ENCODE data around the gene ASPSCR1. TPM values are rescaled to one million over a fixed set of nuclear protein-coding genes. Genes with fewer than 3 reads are reported as not detected.

ASPSCR1 gene
- total and polyA plus RNA-seq, 10 of the 15 experiments (the other 5 are each of a cell fraction or from before 2014, with no cell fraction given) = 1.5 to 48.4 (median 25.4) TPM

DNA sequence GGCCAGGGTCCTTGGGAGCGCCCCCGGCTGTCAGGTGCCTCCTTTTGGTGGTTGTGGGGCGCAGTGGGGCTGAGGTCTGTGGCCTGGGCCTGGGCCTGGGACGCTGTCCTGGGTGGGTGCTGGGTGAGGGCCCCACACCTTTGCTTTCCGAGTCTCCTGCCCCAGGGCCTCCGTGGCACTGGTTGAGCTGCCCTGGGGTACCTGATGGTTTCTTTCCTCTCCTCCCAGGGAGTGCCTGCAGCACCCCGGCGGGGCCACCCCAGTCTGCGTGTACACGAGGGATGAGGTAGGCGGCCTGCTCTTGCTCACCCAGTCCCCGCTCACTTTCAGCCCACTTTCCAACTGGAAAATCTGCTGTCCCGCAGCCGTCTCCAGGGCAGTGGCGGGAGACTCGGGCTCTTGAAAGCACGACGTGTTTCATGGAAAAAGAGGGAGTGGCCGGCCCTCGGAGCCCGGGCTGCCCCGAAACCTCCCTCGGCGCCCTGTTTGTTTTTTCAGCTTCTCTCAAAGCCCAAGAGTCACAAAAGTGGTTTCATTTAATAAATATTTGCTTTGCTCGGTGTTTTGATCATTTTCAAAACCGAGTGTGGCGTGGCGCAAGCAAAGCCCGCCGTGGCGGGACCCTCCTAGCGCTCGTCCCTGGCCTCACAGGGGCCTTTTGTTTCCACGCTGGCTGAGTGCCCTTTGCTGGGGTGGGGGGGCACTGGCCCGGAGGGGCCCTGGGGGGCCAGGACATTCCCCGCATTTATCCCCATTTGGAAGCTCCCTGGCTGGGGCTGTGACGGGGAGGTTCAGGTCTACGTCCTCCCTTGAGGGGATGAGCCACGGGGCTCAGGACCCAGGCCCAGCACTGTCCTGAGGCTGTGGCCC lies 17.4 kb downstream of the ASPSCR1 start (continued):
- TF ChIP-seq, protein P1, sequence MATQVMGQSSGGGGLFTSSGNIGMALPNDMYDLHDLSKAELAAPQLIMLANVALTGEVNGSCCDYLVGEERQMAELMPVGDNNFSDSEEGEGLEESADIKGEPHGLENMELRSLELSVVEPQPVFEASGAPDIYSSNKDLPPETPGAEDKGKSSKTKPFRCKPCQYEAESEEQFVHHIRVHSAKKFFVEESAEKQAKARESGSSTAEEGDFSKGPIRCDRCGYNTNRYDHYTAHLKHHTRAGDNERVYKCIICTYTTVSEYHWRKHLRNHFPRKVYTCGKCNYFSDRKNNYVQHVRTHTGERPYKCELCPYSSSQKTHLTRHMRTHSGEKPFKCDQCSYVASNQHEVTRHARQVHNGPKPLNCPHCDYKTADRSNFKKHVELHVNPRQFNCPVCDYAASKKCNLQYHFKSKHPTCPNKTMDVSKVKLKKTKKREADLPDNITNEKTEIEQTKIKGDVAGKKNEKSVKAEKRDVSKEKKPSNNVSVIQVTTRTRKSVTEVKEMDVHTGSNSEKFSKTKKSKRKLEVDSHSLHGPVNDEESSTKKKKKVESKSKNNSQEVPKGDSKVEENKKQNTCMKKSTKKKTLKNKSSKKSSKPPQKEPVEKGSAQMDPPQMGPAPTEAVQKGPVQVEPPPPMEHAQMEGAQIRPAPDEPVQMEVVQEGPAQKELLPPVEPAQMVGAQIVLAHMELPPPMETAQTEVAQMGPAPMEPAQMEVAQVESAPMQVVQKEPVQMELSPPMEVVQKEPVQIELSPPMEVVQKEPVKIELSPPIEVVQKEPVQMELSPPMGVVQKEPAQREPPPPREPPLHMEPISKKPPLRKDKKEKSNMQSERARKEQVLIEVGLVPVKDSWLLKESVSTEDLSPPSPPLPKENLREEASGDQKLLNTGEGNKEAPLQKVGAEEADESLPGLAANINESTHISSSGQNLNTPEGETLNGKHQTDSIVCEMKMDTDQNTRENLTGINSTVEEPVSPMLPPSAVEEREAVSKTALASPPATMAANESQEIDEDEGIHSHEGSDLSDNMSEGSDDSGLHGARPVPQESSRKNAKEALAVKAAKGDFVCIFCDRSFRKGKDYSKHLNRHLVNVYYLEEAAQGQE (IDR thresholded peaks at IDR 0.05; ENCODE audit: low read depth, low read length) = no peak
- TF ChIP-seq, protein P2, sequence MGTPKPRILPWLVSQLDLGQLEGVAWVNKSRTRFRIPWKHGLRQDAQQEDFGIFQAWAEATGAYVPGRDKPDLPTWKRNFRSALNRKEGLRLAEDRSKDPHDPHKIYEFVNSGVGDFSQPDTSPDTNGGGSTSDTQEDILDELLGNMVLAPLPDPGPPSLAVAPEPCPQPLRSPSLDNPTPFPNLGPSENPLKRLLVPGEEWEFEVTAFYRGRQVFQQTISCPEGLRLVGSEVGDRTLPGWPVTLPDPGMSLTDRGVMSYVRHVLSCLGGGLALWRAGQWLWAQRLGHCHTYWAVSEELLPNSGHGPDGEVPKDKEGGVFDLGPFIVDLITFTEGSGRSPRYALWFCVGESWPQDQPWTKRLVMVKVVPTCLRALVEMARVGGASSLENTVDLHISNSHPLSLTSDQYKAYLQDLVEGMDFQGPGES (IDR thresholded peaks at IDR 0.05) = no peak
- TF ChIP-seq BACH1 (IDR thresholded peaks at IDR 0.05; ENCODE audit: borderline replicate concordance) = no peak

DNA sequence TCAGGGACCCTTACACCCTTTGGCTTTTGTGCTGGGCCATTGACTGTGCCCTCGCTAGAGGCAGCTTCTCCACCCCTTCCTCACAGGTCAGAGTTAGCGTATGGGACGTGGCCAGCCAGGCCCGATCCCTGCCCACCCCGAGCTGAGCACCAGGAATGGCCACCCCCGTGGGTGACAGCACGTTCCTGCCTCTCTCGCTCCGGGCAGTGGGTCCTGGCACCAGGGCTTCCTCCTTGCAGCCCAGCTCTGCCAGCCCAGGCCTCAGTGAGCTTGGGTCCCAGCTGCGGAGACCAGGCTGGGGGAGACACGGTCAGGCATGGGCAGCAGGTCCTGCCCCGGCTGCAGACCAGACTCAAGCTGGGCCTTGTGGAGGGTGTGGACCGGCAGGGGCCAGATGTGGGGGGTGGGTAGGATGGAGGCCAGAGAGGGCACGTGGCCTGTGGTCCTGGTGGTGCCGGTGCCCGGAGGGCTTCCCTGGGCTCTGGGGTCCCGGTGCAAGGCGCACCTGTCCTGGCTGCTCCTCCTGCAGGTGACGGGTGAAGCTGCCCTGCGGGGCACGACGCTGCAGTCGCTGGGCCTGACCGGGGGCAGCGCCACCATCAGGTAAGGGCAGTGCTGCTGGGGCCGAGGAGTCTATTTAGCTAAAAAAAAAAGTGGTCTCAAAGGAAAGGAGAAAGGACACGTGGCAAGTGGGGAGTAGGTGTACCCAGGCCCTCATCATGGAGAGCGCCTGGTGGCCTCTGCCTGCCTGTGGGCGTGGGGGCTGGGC lies 18.2 kb downstream of the ASPSCR1 start:
- ChIA-PET RAD21 (ENCODE audit: unreplicated experiment) (no interaction called here), CTCF (no interaction called here), SMC1A (ENCODE audit: uncharacterized antibody, unreplicated experiment) (interaction anchor here (0.6 kb wide), 1 partner anchor 43 kb away, joined by 4 read pairs; no protein-coding TSS in a partner anchor), POLR2A (no interaction called here)
- in situ Hi-C loops (cut with MboI) (no loop called here), intact Hi-C loops (cut with micrococcal nuclease; ENCODE audit: unreplicated experiment) (no loop called here)
- DNase-seq (ENCODE audit: low read depth, low spot score) = no peak
- BruUV-seq (replicated peaks) = no TSS peak
- H3K4me2 ChIP-seq (ENCODE audit: control insufficient read depth, insufficient read depth) = no peak overlapping the region
- no peaks in the 10 kb centered on the region for H3K27me3 ChIP-seq (replicated peaks in 1 of 2; ENCODE audit: control insufficient read depth in 2 of 2, insufficient read depth in 2 of 2, low read length in 1 of 2)
- no peaks in the 10 kb centered on the region for H3K9me3 ChIP-seq (replicated peaks; ENCODE audit: control insufficient read depth, insufficient read depth, low read length)
- no peak overlapping the region for H3K9ac ChIP-seq (ENCODE audit: control insufficient read depth, insufficient read depth, low read length)
- no peak for ATAC-seq
- H3K36me3 ChIP-seq (ENCODE audit: control insufficient read depth in 2 of 2, insufficient read depth in 2 of 2, low read length in 1 of 2) = peaks cover 0 to 3% of the 10 kb centered on the region in 2 experiments; a peak in 3 of 4 replicates
- 92% methylated on average over 22 of the region's 29 CpGs for WGBS (ENCODE audit: insufficient coverage, insufficient replicate concordance, low lambda C conversion rate, missing lambda C conversion rate)
- H4K20me1 ChIP-seq (ENCODE audit: control insufficient read depth, insufficient read depth) = no peaks in the 10 kb centered on the region
- no peak overlapping the region for H2AFZ ChIP-seq (ENCODE audit: control insufficient read depth, low read depth, low read length)
- no peak overlapping the region for H3K4me3 ChIP-seq
- no peak for FAIRE-seq
- no peaks in the 10 kb centered on the region for H3K79me2 ChIP-seq (ENCODE audit: control insufficient read depth, insufficient read depth, low read length)
- no peak overlapping the region for H3K27ac ChIP-seq (ENCODE audit: control insufficient read depth, insufficient read depth)
- no peaks in the 10 kb centered on the region for H3K4me1 ChIP-seq (ENCODE audit: control insufficient read depth, insufficient read depth, low read length)
- TF ChIP-seq PML (IDR thresholded peaks at IDR 0.05; ENCODE audit: low read length) (no peak), RAD21 (IDR thresholded peaks at IDR 0.05; ENCODE audit: insufficient read depth, low read depth, low read length) (no peak), POLR2AphosphoS5 (IDR thresholded peaks at IDR 0.05; ENCODE audit: low read length) (no peak)
- TF ChIP-seq, protein P3, sequence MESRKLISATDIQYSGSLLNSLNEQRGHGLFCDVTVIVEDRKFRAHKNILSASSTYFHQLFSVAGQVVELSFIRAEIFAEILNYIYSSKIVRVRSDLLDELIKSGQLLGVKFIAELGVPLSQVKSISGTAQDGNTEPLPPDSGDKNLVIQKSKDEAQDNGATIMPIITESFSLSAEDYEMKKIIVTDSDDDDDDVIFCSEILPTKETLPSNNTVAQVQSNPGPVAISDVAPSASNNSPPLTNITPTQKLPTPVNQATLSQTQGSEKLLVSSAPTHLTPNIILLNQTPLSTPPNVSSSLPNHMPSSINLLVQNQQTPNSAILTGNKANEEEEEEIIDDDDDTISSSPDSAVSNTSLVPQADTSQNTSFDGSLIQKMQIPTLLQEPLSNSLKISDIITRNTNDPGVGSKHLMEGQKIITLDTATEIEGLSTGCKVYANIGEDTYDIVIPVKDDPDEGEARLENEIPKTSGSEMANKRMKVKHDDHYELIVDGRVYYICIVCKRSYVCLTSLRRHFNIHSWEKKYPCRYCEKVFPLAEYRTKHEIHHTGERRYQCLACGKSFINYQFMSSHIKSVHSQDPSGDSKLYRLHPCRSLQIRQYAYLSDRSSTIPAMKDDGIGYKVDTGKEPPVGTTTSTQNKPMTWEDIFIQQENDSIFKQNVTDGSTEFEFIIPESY (IDR thresholded peaks at IDR 0.05) = no peak
- TF ChIP-seq, protein P4, sequence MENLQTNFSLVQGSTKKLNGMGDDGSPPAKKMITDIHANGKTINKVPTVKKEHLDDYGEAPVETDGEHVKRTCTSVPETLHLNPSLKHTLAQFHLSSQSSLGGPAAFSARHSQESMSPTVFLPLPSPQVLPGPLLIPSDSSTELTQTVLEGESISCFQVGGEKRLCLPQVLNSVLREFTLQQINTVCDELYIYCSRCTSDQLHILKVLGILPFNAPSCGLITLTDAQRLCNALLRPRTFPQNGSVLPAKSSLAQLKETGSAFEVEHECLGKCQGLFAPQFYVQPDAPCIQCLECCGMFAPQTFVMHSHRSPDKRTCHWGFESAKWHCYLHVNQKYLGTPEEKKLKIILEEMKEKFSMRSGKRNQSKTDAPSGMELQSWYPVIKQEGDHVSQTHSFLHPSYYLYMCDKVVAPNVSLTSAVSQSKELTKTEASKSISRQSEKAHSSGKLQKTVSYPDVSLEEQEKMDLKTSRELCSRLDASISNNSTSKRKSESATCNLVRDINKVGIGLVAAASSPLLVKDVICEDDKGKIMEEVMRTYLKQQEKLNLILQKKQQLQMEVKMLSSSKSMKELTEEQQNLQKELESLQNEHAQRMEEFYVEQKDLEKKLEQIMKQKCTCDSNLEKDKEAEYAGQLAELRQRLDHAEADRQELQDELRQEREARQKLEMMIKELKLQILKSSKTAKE (IDR thresholded peaks at IDR 0.05; ENCODE audit: low read depth, poor library complexity, severe bottlenecking) = no peak
- TF ChIP-seq, protein P2 (IDR thresholded peaks at IDR 0.05) = no peak
